ENCODE measurements around the gene LRRC4. TPM values are rescaled to one million over a fixed set of nuclear protein-coding genes. Genes with fewer than 3 reads are reported as not detected.

LRRC4 gene
- polyA plus RNA-seq, 1 donor, result 4.7 TPM

Other genes with a start within 250 kb of the LRRC4 start
- gene LEP, start 209.8 kb upstream of the LRRC4 start, polyA plus RNA-seq (ENCODE audit: insufficient read length), result 0.05 TPM

All from hindlimb muscle (tissue), 1 donor.